ENCODE measurements around the gene TIGD6. TPM values are rescaled to one million over a fixed set of nuclear protein-coding genes. Genes with fewer than 3 reads are reported as not detected.

The TIGD6 gene
- total RNA-seq, 1 donor from 2014 or later: 4.7 TPM

GRCh38 chr5:150043657-150044328 is 43.3 kb upstream of the TIGD6 start:
- intact Hi-C loops (cut with DNase I): no loop called here
- peaks cover 22% of the 10 kb centered on the region for H3K4me1 ChIP-seq
- DNase-seq (ENCODE audit: extremely low spot score in 2 of 2): no peak
- peaks cover 0 to 82% of the 10 kb centered on the region in 2 donors for H3K36me3 ChIP-seq
- no peaks in the 10 kb centered on the region for H3K9me3 ChIP-seq
- H3K27ac ChIP-seq: no peak overlapping the region
- no peak for TF ChIP-seq CTCF (IDR thresholded peaks at IDR 0.05)
- no peak for TF ChIP-seq POLR2AphosphoS5 (IDR thresholded peaks at IDR 0.05; ENCODE audit: insufficient read depth in 1 of 2, low read depth in 1 of 2)
- TF ChIP-seq POLR2A (IDR thresholded peaks at IDR 0.05): no peak
- H3K4me3 ChIP-seq: no peak overlapping the region
- no peaks in the 10 kb centered on the region for H3K27me3 ChIP-seq

GRCh38 chr5:150042459-150042858 is 42.0 kb upstream of the TIGD6 start:
- Histone ChIP-seq H3K27me3 (no peaks in the 10 kb centered on the region), H3K4me1 (peaks cover 22% of the 10 kb centered on the region), H3K4me3 (no peak overlapping the region), H3K9me3 (no peaks in the 10 kb centered on the region), H3K36me3 (peaks cover 0 to 80% of the 10 kb centered on the region in 2 donors), H3K27ac (no peak overlapping the region)
- no peak for TF ChIP-seq POLR2AphosphoS5 (IDR thresholded peaks at IDR 0.05; ENCODE audit: insufficient read depth in 1 of 2, low read depth in 1 of 2)
- TF ChIP-seq POLR2A (IDR thresholded peaks at IDR 0.05): no peak
- no peak for TF ChIP-seq CTCF (IDR thresholded peaks at IDR 0.05)
- intact Hi-C loops (cut with DNase I): no loop called here
- DNase-seq (ENCODE audit: extremely low spot score in 2 of 2): no peak

GRCh38 chr5:150038547-150038946 is 38.1 kb upstream of the TIGD6 start:
- peaks cover 17% of the 10 kb centered on the region for H3K4me1 ChIP-seq
- H3K9me3 ChIP-seq: no peaks in the 10 kb centered on the region
- intact Hi-C loops (cut with DNase I): no loop called here
- peaks cover 0 to 82% of the 10 kb centered on the region in 2 donors for H3K36me3 ChIP-seq
- H3K4me3 ChIP-seq: no peak overlapping the region
- DNase-seq (ENCODE audit: extremely low spot score in 2 of 2): no peak
- TF ChIP-seq POLR2A (IDR thresholded peaks at IDR 0.05) (no peak), POLR2AphosphoS5 (IDR thresholded peaks at IDR 0.05; ENCODE audit: insufficient read depth in 1 of 2, low read depth in 1 of 2) (no peak), CTCF (IDR thresholded peaks at IDR 0.05) (no peak)
- no peaks in the 10 kb centered on the region for H3K27me3 ChIP-seq
- no peak overlapping the region for H3K27ac ChIP-seq

- no peak overlapping the region for H3K27ac ChIP-seq
Observed at GRCh38 chr5:150036513-150036912, 36.1 kb upstream of the TIGD6 start.

More at GRCh38 chr5:150036513-150036912, 36.1 kb upstream of the TIGD6 start:
- peaks cover 3 to 81% of the 10 kb centered on the region in 2 donors for H3K36me3 ChIP-seq
- no peak overlapping the region for H3K4me3 ChIP-seq
- DNase-seq (ENCODE audit: extremely low spot score in 2 of 2): no peak
- H3K9me3 ChIP-seq: no peaks in the 10 kb centered on the region
- H3K27me3 ChIP-seq: no peaks in the 10 kb centered on the region
- H3K4me1 ChIP-seq: peaks cover 8% of the 10 kb centered on the region
- no peak for TF ChIP-seq CTCF (IDR thresholded peaks at IDR 0.05)
- no peak for TF ChIP-seq POLR2A (IDR thresholded peaks at IDR 0.05)
- TF ChIP-seq POLR2AphosphoS5 (IDR thresholded peaks at IDR 0.05; ENCODE audit: insufficient read depth in 1 of 2, low read depth in 1 of 2): no peak
- intact Hi-C loops (cut with DNase I): no loop called here

Data from vagina (tissue), 2 donors.